Mesothelial cell of epicardium (in vitro differentiated cells): ENCODE results near the gene RFXANK. TPM values are rescaled to one million over a fixed set of nuclear protein-coding genes. Genes with fewer than 3 reads are reported as not detected.
A peak's percentile ranks its signal among the peaks of the same experiment; 100 is the strongest.

Experiments
- DNase-seq, 2 experiments: peaks; one replicate each; pipeline ENCODE4 v3.0.0; 2021; ENCODE audit warnings: low spot score in 2 of 2; ENCODE audit not compliant: unreplicated experiment in 2 of 2
- H3K27ac Mint-ChIP-seq: 2 replicates; pipeline ENCODE4 v1.8.0; 2021; ENCODE audit warnings: mixed read lengths
- H3K27me3 Mint-ChIP-seq: 2 replicates; pipeline ENCODE4 v1.8.0; 2021; ENCODE audit warnings: low read depth, mixed read lengths
- H3K36me3 Mint-ChIP-seq: 2 replicates; pipeline ENCODE4 v1.8.0; 2021; ENCODE audit warnings: mixed read lengths
- H3K4me1 Mint-ChIP-seq: 2 replicates; pipeline ENCODE4 v1.8.0; 2021; ENCODE audit warnings: mixed read lengths
- H3K4me3 Mint-ChIP-seq: 2 replicates; pipeline ENCODE4 v1.8.0; 2021; ENCODE audit warnings: mild to moderate bottlenecking, moderate library complexity, mixed read lengths
- H3K9me3 Mint-ChIP-seq: 2 replicates; pipeline ENCODE4 v1.8.0; 2021; ENCODE audit warnings: mixed read lengths
- CTCF ChIP-seq: fragments of 200-600 bp; sonication (generic); IDR thresholded peaks from one replicate; pipeline ENCODE4 v1.5.0; 2021; ENCODE audit warnings: antibody characterized with exemption; ENCODE audit not compliant: unreplicated experiment
- total RNA-seq: library from RNA; stranded (reverse); gene quantifications from 3 replicates; pipeline ENCODE4 v1.2.1, GENCODE V29; 2021

RFXANK gene
- total RNA-seq, 1 donor from 2014 or later = 93.6 TPM

DNA sequence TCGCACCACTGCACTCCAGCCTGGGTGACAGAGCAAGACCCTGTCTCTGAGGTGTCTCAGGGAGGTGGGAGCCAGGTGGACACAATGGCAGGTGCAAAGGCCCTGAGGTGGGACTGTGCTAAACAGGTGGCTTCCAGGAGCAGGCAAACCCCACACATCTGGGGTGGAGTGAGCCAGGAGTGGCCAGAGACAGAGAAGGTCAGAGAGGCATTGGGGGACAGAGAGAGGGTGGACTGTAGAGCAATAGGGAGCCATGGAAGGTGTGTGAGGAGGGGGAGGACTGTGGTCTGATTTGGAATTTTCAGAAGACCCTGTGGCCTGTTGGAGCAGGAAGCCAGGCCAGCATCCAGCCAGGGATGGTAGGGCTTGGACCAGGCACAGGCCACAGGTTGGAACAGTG, 26.7 kb upstream of the RFXANK start:
- no peak for TF ChIP-seq CTCF
- Mint-ChIP-seq H3K9me3 (peaks cover 4% of the 10 kb centered on the region), H3K27me3 (peaks cover 13% of the 10 kb centered on the region), H3K27ac (no peak overlapping the region), H3K4me3 (no peak overlapping the region), H3K36me3 (peaks cover 3% of the 10 kb centered on the region), H3K4me1 (peaks cover 8% of the 10 kb centered on the region)
- DNase-seq = no peak

GRCh38 chr19:19167612-19168011, 24.4 kb upstream of the RFXANK start:
- H3K36me3 Mint-ChIP-seq = no peaks in the 10 kb centered on the region
- no peak overlapping the region for H3K27ac Mint-ChIP-seq
- peaks cover 19% of the 10 kb centered on the region for H3K4me1 Mint-ChIP-seq
- H3K27me3 Mint-ChIP-seq = peaks cover 19% of the 10 kb centered on the region
- no peak overlapping the region for H3K4me3 Mint-ChIP-seq
- TF ChIP-seq CTCF = no peak
- DNase-seq = no peak
- no peaks in the 10 kb centered on the region for H3K9me3 Mint-ChIP-seq

GRCh38 chr19:19169236-19170052, 22.6 kb upstream of the RFXANK start:
- no peak for DNase-seq
- Mint-ChIP-seq H3K4me1 (peaks cover 19% of the 10 kb centered on the region), H3K27me3 (peaks cover 19% of the 10 kb centered on the region), H3K27ac (no peak overlapping the region), H3K9me3 (no peaks in the 10 kb centered on the region), H3K4me3 (peak overlapping the region; percentile 52), H3K36me3 (no peaks in the 10 kb centered on the region)
- TF ChIP-seq CTCF = no peak

DNA sequence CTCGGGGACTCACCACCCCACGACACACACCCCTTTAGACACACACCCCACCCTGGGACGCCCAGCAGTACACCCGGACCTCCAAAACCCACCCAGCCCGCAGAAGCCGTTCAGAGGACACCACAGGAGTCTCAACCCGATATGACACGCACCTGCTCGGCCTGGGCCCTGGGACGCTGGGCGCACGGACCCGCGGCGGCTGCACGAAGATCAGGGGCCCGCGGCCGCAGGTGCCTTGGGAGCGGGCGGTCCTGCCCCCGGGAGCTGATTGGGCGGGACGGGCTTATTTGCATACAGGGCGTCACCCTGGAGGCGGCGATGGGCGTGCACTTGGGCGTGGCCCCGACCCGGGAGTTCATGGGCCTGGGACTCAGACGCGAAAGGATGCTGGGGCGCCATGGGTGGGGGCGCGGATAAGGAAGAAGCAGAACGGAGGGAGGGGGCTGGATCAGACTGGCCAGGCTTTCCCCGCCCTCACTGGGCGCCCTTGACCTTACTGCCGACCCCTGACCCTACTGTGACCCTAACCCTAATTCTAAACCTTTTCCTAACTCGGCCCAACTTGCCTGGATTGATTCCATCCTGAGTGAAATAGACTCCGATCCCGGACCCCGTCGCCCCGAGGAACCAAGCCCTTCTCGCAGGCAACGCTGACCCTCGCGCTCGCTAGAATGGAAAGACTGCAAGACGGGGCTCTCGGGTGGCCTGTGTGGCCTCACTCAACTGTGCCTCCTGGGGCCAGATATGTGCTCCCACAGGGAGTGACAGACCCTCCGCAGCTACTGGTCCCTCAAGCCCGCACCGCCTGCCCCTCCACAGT, 21.8 kb upstream of the RFXANK start, which contains the start of gene MEF2B:
TSS of gene MEF2B (minus strand) at position 211 of the 820 bp plus-strand sequence. CDS start 19,528 bp downstream, outside the sequence.
- no peak for TF ChIP-seq CTCF
- Mint-ChIP-seq H3K27ac (no peak within 1 kb of the TSS), H3K4me3 (peak within 1 kb of the TSS; percentile 52), H3K36me3 (no peaks in the 10 kb centered on the region), H3K9me3 (no peaks in the 10 kb centered on the region), H3K4me1 (peaks cover 19% of the 10 kb centered on the region), H3K27me3 (peaks cover 19% of the 10 kb centered on the region)
- DNase-seq = peak; percentile 60 to 81

DNA sequence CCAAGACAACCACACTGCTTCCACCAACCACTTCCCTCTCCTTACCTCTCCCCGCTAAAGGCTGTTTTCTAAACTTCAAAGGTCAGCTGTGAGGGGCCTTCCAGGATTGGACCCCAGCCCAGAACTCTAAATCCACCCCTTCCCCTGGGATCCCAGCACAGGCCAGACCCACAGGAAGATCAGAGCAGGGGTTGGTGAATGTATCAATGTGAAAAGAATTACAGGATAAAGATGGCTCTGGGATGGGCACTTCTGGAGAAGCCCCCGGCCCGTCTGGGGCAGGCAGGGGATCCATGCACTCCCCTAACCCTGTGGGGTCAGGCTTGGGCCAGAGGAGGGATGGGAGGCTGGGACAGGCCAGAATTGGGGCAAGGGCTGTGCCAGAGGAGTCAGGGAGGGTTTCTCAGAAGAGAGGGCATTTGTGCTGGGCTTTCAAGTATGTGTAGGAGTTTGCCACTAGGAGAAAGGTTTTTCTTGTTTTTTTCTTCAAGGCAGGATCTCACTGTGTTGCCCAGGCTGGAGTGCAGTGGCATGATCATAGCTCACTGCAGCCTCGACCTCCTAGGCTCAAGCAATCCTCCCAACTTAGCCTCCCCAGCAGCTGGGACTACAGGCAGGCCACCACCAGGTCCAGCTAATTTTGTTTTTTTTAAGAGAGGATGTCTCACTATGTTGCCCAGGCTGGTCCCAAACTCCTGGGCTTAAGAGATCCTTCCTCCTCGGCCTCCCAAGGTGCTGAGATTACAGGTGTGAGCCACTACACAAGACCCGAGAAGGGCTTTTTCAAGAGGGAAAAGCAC, 21.0 kb upstream of the RFXANK start:
- Mint-ChIP-seq H3K4me3 (peak overlapping the region; percentile 52), H3K27ac (no peak overlapping the region), H3K9me3 (no peaks in the 10 kb centered on the region), H3K36me3 (no peaks in the 10 kb centered on the region), H3K4me1 (peaks cover 19% of the 10 kb centered on the region), H3K27me3 (peaks cover 19% of the 10 kb centered on the region)
- DNase-seq = no peak
- TF ChIP-seq CTCF = no peak
